Activated T-helper 2 cell treated with anti-CD3 and anti-CD28 coated beads, Interferon-gamma antibody, Interleukin-2, Interleukin-4, amounts not matched to agents 10 μg/mL and 5 μg/mL and 100 μg/mL, durations not matched to agents 14 hours and 24 hours and 36 hours (primary cell): ENCODE data around the gene FIGNL1. TPM values are rescaled to one million over a fixed set of nuclear protein-coding genes. Genes with fewer than 3 reads are reported as not detected.

Experiments used
- DNase-seq: peaks from one replicate; pipeline ENCODE4 v3.0.0; 2021; ENCODE audit warnings: low spot score
- H3K27ac Mint-ChIP-seq: one replicate; pipeline ENCODE4 v1.8.0; 2021; ENCODE audit warnings: mixed read lengths
- H3K27me3 Mint-ChIP-seq: one replicate; pipeline ENCODE4 v1.8.0; 2021; ENCODE audit warnings: low read depth, mixed read lengths
- H3K36me3 Mint-ChIP-seq: one replicate; pipeline ENCODE4 v1.8.0; 2021; ENCODE audit warnings: low read depth, mixed read lengths
- H3K4me1 Mint-ChIP-seq: one replicate; pipeline ENCODE4 v1.8.0; 2021; ENCODE audit warnings: low read depth, mixed read lengths
- H3K4me3 Mint-ChIP-seq: one replicate; pipeline ENCODE4 v1.8.0; 2021; ENCODE audit warnings: low read depth, mild to moderate bottlenecking, moderate library complexity, mixed read lengths
- H3K9me3 Mint-ChIP-seq: one replicate; pipeline ENCODE4 v1.8.0; 2021; ENCODE audit warnings: mixed read lengths
- intact Hi-C: fragments of 100-400 bp; cut with micrococcal nuclease; formaldehyde crosslinking; loops from one replicate; pipeline ENCODE4 v1.15.1; 2023
- total RNA-seq: library from RNA; stranded (reverse); gene quantifications from 2 replicates; pipeline ENCODE4 v1.2.3, GENCODE V29; 2022

The FIGNL1 gene
- total RNA-seq, 1 donor from 2014 or later: 40.0 TPM

DNA sequence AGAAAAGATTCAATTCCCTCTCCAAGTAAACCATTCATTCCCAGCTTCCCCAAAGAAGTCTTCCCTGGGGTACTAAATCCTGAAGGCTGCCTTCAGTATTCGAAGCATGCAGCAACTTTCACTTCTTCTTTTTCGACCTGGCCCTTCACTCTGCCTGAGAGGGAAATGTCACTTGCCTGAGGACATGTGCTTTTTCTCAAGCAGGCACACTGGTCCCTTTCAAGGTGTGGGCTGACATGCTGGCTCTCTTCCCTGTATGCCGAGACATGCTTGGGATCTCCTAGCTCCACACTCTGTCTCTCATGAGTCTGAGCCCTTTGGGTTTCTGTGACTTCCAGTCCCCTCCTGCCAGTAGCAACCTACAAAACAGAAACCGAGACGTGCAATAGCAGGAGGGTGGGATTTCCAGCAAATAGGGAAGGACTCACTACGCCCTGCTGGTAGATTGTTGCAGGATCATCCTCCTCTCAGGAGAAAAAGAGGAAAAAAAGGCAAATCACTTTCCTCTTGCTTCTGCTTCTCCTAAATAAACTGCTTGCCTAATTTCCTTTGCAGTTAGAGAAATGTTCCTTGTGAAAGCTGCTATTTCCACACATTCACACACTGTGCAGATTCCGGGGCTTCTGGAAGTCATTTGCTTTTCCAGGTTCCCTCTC, 33.5 kb downstream of the FIGNL1 start:
- intact Hi-C loops: no loop called here
- peak overlapping the region; percentile 51 for H3K4me3 Mint-ChIP-seq
- peak overlapping the region; percentile 39 for H3K27ac Mint-ChIP-seq
- DNase-seq: no peak
- H3K27me3 Mint-ChIP-seq: no peaks in the 10 kb centered on the region
- no peaks in the 10 kb centered on the region for H3K9me3 Mint-ChIP-seq
- H3K4me1 Mint-ChIP-seq: peaks cover 29% of the 10 kb centered on the region
- no peaks in the 10 kb centered on the region for H3K36me3 Mint-ChIP-seq

- peaks cover 31% of the 10 kb centered on the region for H3K4me1 Mint-ChIP-seq
- peak overlapping the region; percentile 51 for H3K4me3 Mint-ChIP-seq
- no peak overlapping the region for H3K27ac Mint-ChIP-seq
- H3K36me3 Mint-ChIP-seq: no peaks in the 10 kb centered on the region
- no peak for DNase-seq
- no peaks in the 10 kb centered on the region for H3K9me3 Mint-ChIP-seq
- H3K27me3 Mint-ChIP-seq: no peaks in the 10 kb centered on the region
- intact Hi-C loops: no loop called here
Observed at GRCh38 chr7:50415844-50416364, 34.2 kb downstream of the FIGNL1 start.

GRCh38 chr7:50413561-50413960, 36.6 kb downstream of the FIGNL1 start:
- H3K4me3 Mint-ChIP-seq: no peak overlapping the region
- intact Hi-C loops: no loop called here
- no peak overlapping the region for H3K27ac Mint-ChIP-seq
- no peaks in the 10 kb centered on the region for H3K36me3 Mint-ChIP-seq
- H3K4me1 Mint-ChIP-seq: peaks cover 38% of the 10 kb centered on the region
- H3K9me3 Mint-ChIP-seq: no peaks in the 10 kb centered on the region
- DNase-seq: no peak
- H3K27me3 Mint-ChIP-seq: no peaks in the 10 kb centered on the region

GRCh38 chr7:50412973-50413372, 37.2 kb downstream of the FIGNL1 start:
- Mint-ChIP-seq H3K9me3 (no peaks in the 10 kb centered on the region), H3K27me3 (no peaks in the 10 kb centered on the region), H3K4me3 (no peak overlapping the region), H3K4me1 (peaks cover 36% of the 10 kb centered on the region), H3K36me3 (peaks cover 3% of the 10 kb centered on the region), H3K27ac (no peak overlapping the region)
- no peak for DNase-seq
- intact Hi-C loops: no loop called here

- no peak overlapping the region for H3K27ac Mint-ChIP-seq
- intact Hi-C loops: no loop called here
- H3K36me3 Mint-ChIP-seq: peaks cover 10% of the 10 kb centered on the region
- no peaks in the 10 kb centered on the region for H3K27me3 Mint-ChIP-seq
- no peak overlapping the region for H3K4me3 Mint-ChIP-seq
- no peak for DNase-seq
- H3K4me1 Mint-ChIP-seq: peaks cover 36% of the 10 kb centered on the region
- no peaks in the 10 kb centered on the region for H3K9me3 Mint-ChIP-seq
Observed at GRCh38 chr7:50411332-50411731, 38.8 kb downstream of the FIGNL1 start.

DNA sequence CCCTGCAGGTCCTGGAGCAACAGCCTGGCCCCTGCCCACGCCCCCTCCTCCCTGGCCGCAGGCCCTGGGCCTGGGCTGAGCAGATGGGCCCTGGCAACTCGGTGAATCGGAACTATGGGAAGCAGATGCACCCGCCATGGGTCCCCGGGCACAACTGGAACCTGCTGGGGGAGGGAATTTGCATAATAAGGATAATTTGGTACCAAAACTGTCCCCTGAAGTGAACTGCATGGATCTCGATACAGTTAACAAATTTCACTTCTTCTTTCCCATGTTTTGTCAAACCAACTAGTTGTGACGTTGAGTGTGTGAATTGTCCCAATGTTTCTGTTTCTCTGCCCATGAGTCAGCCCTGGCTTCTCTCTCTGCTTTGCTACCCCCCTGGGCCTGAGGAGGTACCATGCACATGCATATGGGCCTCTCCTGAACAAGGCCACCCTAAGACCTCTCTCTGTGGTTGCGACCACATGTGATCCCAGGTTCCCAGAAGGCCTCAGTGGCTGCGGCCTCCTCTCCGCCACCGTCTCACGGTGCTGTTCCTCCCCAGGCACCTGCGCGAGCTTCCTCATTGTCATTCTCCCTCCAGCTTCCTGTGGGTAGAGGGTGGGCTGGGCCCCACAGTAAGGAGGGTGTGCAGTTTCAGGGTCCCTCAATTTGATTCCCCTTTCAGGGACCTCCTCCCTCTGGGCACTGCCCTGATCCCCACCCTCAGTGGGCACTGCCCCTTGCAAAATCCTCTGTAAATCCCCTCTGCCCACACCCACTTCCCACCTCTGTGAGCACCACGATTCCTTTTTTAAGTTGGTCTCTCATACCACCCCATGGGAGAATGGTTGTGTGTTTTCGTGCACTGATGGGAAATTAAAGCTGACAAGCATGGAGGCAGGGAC, 40.0 kb downstream of the FIGNL1 start:
- no peak overlapping the region for H3K4me3 Mint-ChIP-seq
- intact Hi-C loops: no loop called here
- no peaks in the 10 kb centered on the region for H3K9me3 Mint-ChIP-seq
- H3K27me3 Mint-ChIP-seq: no peaks in the 10 kb centered on the region
- no peak overlapping the region for H3K27ac Mint-ChIP-seq
- no peak for DNase-seq
- H3K4me1 Mint-ChIP-seq: peaks cover 33% of the 10 kb centered on the region
- H3K36me3 Mint-ChIP-seq: peaks cover 17% of the 10 kb centered on the region

GRCh38 chr7:50406935-50407334, 43.2 kb downstream of the FIGNL1 start:
- H3K4me1 Mint-ChIP-seq: peaks cover 43% of the 10 kb centered on the region
- H3K27me3 Mint-ChIP-seq: no peaks in the 10 kb centered on the region
- intact Hi-C loops: no loop called here
- H3K4me3 Mint-ChIP-seq: no peak overlapping the region
- peaks cover 49% of the 10 kb centered on the region for H3K36me3 Mint-ChIP-seq
- H3K9me3 Mint-ChIP-seq: no peaks in the 10 kb centered on the region
- H3K27ac Mint-ChIP-seq: peak overlapping the region; percentile 64
- DNase-seq: no peak

DNA sequence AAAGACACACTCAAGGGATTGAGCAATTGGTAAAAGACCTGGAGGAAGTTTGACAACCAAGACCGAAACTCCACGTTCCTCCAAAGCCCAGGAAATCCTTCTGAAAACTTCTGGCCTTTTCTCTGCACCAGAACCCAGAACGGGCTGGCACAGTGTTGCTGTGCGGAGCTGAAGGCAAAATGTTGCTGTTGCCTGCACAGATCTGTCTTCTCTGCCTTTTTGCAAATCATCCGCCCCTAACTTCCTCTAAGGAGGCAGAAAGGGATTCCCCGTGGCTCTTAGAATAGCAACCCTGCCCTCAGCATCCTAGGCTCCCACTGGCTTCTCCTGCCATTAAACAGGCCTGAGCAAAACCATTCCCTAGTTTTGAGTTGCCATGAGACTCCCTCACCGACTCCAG, 44.9 kb downstream of the FIGNL1 start:
- Mint-ChIP-seq H3K4me3 (no peak overlapping the region), H3K27me3 (no peaks in the 10 kb centered on the region), H3K27ac (peak overlapping the region; percentile 76), H3K4me1 (peaks cover 47% of the 10 kb centered on the region), H3K9me3 (no peaks in the 10 kb centered on the region), H3K36me3 (peaks cover 66% of the 10 kb centered on the region)
- no peak for DNase-seq
- intact Hi-C loops: no loop called here

DNA sequence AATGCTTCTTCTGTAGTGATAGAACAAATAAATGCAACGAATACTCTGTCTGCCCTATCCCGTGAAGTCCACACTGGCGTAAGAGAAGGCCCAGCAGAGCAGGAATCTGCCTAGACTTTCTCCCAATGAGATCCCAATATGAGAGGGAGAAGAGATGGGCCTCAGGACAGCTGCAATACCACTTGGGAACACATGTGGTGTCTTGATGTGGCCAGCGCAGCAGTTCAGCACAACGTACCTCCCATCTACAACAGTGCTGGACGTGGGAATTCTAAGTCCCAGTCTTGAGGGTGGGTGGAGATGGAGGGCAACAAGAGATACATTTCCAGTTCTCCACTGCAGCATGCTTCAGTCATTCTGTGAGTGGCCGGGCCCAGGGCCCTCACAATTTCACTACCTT, 45.8 kb downstream of the FIGNL1 start:
- intact Hi-C loops: no loop called here
- no peak for DNase-seq
- Mint-ChIP-seq H3K27ac (peak overlapping the region; percentile 19), H3K9me3 (no peaks in the 10 kb centered on the region), H3K36me3 (peaks cover 74% of the 10 kb centered on the region), H3K4me3 (no peak overlapping the region), H3K27me3 (no peaks in the 10 kb centered on the region), H3K4me1 (peaks cover 45% of the 10 kb centered on the region)

DNA sequence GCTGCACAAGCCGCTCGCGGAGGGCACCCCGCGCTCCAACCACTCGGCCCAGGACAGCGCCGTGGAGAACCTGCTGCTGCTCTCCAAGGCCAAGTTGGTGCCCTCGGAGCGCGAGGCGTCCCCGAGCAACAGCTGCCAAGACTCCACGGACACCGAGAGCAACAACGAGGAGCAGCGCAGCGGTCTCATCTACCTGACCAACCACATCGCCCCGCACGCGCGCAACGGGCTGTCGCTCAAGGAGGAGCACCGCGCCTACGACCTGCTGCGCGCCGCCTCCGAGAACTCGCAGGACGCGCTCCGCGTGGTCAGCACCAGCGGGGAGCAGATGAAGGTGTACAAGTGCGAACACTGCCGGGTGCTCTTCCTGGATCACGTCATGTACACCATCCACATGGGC, 50.0 kb downstream of the FIGNL1 start:
- intact Hi-C loops: no loop called here
- Mint-ChIP-seq H3K9me3 (no peaks in the 10 kb centered on the region), H3K4me3 (no peak overlapping the region), H3K36me3 (peaks cover 93% of the 10 kb centered on the region), H3K27ac (no peak overlapping the region), H3K27me3 (no peaks in the 10 kb centered on the region), H3K4me1 (peaks cover 51% of the 10 kb centered on the region)
- DNase-seq: no peak

GRCh38 chr7:50399635-50400034, 50.5 kb downstream of the FIGNL1 start:
- H3K4me3 Mint-ChIP-seq: no peak overlapping the region
- H3K27ac Mint-ChIP-seq: no peak overlapping the region
- H3K9me3 Mint-ChIP-seq: no peaks in the 10 kb centered on the region
- intact Hi-C loops: loop anchor here (5.0 kb wide), 1 partner anchor 252 kb away; no protein-coding TSS in a partner anchor
- no peak for DNase-seq
- no peaks in the 10 kb centered on the region for H3K27me3 Mint-ChIP-seq
- peaks cover 90% of the 10 kb centered on the region for H3K36me3 Mint-ChIP-seq
- H3K4me1 Mint-ChIP-seq: peaks cover 53% of the 10 kb centered on the region

DNA sequence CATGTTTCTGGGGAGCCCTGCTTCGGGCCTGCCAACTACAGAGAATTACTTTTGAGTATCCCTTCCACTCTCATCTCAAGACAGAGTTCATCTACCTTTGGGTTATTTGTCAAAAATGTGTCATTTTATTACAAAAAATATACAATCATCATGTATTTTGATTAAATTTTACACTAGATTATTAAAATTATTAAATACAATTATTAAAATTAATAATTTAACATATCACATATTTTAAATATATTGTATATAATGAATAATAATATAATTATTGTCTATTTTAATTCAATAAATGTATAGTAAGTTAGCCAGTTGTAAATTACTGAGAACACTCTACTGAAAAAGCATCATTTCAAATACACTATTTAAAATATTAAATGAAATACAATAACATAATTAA, 50.9 kb downstream of the FIGNL1 start:
- no peak overlapping the region for H3K4me3 Mint-ChIP-seq
- intact Hi-C loops: loop anchor here (5.0 kb wide), 1 partner anchor 252 kb away; no protein-coding TSS in a partner anchor
- H3K27ac Mint-ChIP-seq: no peak overlapping the region
- H3K27me3 Mint-ChIP-seq: no peaks in the 10 kb centered on the region
- H3K4me1 Mint-ChIP-seq: peaks cover 54% of the 10 kb centered on the region
- DNase-seq: no peak
- no peaks in the 10 kb centered on the region for H3K9me3 Mint-ChIP-seq
- peaks cover 90% of the 10 kb centered on the region for H3K36me3 Mint-ChIP-seq

DNA sequence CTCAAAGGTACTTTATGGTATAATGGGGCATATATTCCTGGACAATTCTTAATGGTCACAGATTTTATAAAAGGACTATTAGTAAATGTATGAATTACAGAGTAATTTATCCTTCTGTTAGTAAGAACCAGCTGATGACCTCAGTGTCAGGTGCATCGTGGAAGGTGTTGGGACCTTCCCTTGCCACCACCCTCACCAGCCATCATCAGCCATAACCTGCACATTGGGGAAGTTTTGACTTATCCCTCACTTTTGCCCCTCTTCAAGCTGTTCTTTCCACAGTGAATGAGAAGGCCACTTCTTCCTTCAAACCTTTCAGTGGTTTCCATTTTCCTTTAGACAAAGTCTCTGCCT, 52.2 kb downstream of the FIGNL1 start:
- Mint-ChIP-seq H3K4me3 (peak overlapping the region; percentile 48), H3K36me3 (peaks cover 90% of the 10 kb centered on the region), H3K9me3 (no peaks in the 10 kb centered on the region), H3K27ac (peak overlapping the region; percentile 94), H3K4me1 (peaks cover 57% of the 10 kb centered on the region), H3K27me3 (no peaks in the 10 kb centered on the region)
- no peak for DNase-seq
- intact Hi-C loops: loop anchor here (1.0 to 5.0 kb wide), 7 partner anchors 26 to 251 kb away; no protein-coding TSS in a partner anchor
